IPS-18c (cell line): Measurements from ENCODE around the gene STRN.
"Not testable (repeated sequence)": the region's sequence is repeated elsewhere in the genome, so short reads cannot be mapped to it uniquely, and the experiment has no call there.

ENCODE experiments used
- H3K4me3 ChIP-seq: 2 replicates; pipeline ENCODE4 v1.7.0; 2013; ENCODE audit warnings: low read depth, mild to moderate bottlenecking, low read length, moderate library complexity; ENCODE audit not compliant: insufficient read depth
- H3K9me3 ChIP-seq: one replicate; pipeline ENCODE4 v1.6.1; 2013; ENCODE audit warnings: mild to moderate bottlenecking, low read length, moderate library complexity; ENCODE audit not compliant: control insufficient read depth, insufficient read depth

STRN gene

DNA sequence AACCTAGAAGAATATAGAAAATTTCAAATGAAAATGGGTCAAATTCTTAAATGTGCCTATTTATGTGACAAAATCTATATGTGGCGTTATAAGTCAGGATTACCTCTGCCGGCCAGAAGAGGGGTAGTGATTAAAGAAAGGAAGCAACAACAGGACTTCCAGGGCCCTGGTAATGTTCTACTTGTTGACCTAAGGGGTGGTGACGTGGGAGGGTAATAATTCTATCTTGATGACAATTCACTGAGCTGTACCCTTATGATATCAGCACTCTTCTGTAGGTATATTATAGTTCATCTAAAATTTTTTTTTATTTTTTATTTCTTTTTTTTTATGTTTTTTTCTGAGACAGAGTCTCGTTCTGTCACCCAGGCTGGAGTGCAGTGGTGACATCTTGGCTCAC, 87.9 kb downstream of the STRN start:
- H3K9me3 ChIP-seq = no peaks in the 10 kb centered on the region
- no peak overlapping the region for H3K4me3 ChIP-seq

DNA sequence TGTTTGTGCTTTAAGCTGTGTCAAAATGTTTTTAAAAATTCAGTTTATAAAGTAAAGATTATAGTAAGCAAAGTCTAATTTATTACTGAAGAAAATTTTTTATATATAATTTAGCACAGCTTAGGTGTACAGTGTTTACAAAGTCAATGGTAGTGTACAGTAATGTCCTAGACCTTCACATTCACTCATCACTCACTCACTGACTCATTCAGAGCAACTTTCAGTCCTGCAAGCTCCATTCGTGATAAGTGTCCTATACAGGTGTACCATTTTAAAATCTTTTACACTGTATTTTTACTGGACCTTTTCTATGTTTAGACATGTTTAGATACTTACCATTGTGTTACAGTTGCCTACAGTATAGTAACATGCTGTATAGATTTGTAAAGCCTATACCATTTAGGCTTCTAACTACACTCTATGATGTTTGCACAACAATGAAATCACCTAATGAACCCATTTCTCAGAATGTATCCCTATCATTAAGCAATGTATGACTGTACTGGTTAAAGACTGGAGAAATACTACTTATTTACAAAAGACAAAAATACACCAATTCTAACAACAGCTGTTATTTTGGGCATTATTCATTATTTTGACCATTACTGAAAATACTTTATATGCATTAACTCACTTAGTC, 95.1 kb downstream of the STRN start:
- Histone ChIP-seq H3K9me3 (no peaks in the 10 kb centered on the region), H3K4me3 (no peak overlapping the region)

DNA sequence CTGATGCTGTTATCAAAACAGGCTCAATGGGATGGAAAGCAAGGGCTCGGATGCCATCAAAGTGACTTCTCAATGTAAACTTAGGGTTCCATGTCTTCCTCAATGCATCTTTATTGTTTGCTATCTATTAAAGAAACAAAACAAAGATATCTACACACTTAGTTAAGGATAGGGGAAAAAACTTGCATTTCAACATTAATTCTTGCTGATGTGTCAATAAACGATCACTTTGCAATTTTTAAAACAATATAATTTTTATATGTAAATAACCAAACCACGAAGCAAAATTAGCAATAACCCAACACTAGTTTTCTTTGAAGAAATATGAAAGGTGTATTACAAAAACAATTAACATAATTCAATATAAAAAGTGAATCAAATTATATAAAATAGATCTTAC, 96.7 kb downstream of the STRN start:
- Histone ChIP-seq H3K4me3 (no peak overlapping the region), H3K9me3 (no peaks in the 10 kb centered on the region)

DNA sequence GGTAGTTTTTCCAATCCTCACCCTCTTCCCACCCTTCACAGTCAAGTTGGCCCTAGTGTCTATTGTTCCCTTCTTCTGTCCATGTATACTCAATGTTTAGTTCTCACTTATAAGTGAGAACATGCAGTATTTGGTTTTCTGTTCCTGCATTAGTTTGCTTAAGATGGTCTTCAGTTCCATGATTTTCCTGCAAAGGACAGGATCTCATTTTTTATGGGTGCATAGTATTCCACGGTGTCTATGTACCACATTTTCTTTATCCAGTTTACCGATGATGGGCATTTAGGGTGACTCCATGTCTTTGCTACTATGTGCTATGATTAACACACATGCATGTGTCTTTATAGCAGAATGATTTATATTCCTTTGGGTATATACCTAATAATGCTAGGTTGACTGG, 104.4 kb downstream of the STRN start:
- H3K9me3 ChIP-seq = no peaks in the 10 kb centered on the region
- H3K4me3 ChIP-seq = no peak overlapping the region

DNA sequence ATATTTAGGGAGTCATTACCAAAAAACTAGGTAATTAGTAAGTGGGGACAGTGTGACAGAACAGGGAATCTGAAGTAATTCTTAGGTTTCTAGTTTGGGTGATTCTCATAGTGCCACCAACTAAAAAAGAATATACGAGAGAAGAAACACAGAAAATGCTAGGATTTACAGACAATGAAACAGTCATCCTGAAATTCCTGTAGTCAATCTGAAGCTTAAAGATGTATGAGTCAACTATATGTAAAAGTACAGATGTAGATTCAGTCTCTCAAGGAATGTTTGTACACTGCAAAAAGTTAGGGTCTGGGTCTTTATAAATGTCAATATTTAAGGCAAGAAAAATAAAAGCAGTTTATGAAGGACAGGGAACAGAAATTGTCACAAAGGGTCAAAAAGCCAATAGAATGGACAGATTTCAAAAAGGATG, 107.0 kb downstream of the STRN start:
- H3K4me3 ChIP-seq = no peak overlapping the region
- H3K9me3 ChIP-seq = no peaks in the 10 kb centered on the region

DNA sequence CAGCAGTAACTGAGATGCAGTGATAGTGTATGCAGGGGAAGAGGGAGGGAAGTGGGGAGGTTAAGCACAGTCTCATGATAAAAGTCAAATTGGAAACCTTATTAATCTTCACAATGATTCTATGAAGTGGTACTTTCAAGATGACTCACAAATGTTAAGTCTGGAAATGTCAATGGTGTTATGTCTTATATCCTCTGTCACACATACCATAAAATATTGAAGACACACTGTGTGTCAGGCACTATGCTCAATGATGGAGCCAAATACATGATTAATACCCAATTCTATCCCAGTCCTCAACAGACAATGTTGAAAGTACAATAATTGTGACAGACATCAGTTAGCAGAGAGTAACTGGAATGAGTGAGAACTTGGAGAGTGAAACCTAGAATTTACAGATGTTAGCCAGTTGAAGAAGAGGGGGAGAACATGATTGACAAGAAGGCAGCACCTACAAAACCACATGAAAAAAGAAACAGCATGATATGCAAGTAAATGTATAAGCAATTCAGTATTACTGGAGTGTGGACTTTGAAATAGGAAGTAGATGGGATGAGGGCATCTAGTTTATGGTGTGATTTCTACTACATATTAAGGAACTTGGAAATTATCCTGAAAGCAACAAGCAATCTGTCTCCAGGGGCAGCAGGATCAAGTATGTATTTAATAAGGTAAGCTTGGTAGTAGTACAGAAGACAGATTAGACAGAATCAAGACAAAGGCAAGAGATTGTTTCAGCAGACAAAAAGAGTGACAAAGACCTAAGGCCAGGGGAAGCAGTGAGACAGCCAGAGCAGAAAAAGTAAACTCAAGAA, 107.6 kb downstream of the STRN start:
- Histone ChIP-seq H3K9me3 (no peaks in the 10 kb centered on the region), H3K4me3 (no peak overlapping the region)

DNA sequence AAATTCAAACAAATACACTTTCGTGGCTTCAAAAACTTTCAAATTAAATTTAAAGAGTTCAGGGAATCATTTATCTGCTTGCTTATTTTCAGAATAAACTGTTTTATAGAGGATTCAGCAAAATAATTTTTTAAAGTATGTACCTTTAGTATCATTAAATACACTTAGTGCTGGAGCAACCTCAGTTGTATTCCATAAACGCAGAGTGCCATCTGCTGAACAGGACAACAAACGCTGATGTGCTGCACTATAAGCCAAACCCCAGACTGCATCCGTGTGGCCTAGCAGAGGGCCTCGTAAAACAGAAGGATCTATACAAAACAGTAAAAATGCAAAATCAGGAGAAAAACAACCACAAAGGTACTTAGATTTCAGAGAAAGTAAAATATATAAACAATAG, 108.6 kb downstream of the STRN start:
- H3K4me3 ChIP-seq = no peak overlapping the region
- H3K9me3 ChIP-seq = no peaks in the 10 kb centered on the region

DNA sequence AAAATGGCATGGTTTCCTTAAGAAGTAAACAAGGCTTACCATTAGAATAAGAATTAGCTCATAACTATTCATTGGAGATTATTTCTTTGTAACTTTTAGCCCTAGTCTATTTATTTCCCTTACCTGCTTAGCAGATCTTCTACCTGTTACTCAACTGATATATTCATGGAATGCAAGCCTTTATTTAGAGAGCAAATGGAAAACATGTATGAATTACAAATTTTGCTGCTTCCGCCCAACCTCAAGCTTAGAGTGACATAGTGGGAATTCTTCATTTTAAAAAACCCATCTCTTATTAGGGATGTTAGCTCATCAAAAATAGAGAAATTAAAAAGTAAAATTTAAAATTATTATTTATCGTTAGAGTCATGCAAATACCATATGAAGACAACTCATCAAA, 110.9 kb downstream of the STRN start:
- H3K9me3 ChIP-seq = no peaks in the 10 kb centered on the region
- no peak overlapping the region for H3K4me3 ChIP-seq

DNA sequence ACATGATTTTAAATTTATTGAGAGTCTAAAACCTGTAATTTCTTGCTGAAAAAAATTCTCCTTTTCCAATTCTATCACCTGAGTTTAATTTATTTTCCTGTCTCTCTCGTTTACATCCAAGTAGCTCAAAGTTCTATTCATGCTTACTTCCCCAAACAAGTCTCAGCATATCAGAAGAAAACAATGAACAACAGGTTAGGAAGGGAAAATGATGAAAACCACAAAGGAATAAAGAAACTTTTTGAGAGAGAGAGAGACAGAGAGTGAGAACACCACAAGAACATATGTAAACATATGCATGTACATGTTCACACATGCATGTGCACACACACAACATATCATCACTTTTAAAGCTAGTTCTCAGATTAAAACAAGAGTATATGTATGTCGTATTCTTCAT, 112.1 kb downstream of the STRN start:
- no peak overlapping the region for H3K4me3 ChIP-seq
- H3K9me3 ChIP-seq = no peaks in the 10 kb centered on the region

DNA sequence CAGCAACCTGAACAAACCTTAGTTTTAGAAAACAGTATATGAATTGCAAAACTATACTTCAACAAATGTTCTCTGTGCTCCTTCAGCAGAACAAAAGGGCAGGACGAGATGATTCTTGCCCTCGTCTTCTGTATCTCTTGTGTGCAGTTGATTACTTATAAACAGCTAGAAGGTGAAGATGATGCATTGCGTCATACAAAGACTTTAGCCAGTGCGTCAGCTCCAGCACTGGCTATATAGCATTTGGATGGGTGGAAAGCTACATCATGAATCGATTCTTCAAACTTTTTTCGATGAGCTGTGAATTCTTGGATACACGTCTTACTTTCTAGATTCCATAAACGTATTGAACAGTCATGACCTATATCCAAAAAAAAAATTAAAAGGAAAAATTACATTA, 117.1 kb downstream of the STRN start:
- H3K4me3 ChIP-seq = no peak overlapping the region
- no peaks in the 10 kb centered on the region for H3K9me3 ChIP-seq

DNA sequence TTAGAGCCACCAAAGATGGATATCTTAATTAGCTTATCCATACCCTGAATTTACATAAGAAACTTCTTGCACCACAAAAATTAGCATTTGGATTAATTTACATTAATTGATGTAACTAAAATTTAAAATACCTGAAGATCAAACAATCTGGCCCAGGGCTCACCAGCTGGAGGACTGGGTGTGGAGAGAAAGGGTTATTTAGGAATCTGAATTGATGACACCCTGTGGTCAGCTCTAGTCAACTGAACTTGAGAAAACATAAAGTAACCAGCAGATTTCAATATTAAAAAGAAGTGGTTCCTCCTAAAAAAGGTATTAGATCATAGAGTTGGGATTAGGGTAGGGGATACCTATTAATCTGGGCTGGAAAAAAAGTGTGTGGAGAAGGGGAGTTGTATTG, 122.5 kb downstream of the STRN start:
- H3K4me3 ChIP-seq = no peak overlapping the region
- H3K9me3 ChIP-seq = no peaks in the 10 kb centered on the region

DNA sequence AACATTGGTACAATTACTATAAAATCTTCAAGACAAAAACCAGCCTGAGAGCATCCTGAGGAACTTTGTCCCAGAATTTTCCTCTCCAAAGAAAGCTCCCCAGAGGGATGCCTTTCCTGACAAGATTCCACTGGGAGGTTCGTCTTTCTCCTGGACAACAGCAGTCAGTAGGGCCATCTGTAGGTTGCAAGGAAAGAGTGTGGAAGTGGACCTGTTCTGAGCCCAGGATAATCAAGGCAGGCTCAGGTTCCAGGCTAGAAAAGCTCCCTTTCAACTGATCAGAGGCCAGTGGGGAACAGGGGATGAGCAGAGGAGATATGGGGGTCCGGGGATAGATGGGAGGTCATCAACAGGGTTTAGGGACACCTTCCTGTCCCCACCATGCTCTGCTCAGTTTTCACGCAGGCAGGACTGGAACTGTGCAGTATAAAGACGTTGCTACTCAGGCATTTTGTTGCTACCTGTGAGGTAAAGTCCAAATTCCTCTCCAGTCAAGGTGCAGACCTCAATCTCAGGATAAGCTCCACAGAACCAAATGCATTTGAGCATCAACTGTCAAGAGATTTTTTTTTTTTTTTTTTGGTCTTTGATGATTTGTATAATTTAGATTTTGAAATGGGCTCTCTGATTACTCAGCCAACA, 126.2 kb downstream of the STRN start:
- Histone ChIP-seq H3K4me3 (no peak overlapping the region), H3K9me3 (no peaks in the 10 kb centered on the region)

DNA sequence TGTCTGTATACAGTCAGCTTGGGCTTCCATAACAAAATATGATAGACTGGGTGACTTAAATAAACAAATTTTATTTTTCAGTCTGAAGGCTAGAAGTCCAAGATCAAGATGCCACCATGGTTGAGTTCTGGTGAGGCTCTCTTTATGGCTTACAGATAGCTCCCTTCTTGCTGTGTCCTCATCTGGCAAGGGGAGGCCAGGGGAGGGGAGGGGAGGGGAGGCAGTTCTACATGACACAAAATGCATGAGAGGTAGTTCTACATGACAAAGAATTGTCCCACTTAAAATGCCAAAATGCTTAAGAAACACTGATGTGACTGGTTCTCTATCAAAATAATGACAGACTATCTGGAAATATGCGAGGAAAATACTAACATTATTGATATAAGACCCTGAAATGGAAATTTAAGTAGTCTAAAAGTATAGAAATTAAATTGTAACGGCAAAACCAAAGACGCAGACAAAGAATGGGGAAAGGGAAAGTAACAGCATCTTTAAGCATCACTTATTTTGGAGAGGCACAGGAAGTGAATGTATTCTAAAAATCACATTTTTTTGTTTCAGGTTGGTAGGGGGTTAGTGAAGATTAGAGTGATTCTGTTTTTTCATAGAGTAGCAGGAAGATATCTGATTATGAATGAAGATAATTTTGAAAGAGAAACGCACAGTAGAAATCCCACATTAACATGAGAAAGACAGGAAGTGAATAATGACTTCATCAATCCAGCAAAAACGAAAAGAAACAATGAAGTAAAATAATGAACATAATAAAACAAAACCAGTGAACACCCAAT, 131.4 kb downstream of the STRN start:
- H3K9me3 ChIP-seq = no peaks in the 10 kb centered on the region
- H3K4me3 ChIP-seq = no peak overlapping the region

DNA sequence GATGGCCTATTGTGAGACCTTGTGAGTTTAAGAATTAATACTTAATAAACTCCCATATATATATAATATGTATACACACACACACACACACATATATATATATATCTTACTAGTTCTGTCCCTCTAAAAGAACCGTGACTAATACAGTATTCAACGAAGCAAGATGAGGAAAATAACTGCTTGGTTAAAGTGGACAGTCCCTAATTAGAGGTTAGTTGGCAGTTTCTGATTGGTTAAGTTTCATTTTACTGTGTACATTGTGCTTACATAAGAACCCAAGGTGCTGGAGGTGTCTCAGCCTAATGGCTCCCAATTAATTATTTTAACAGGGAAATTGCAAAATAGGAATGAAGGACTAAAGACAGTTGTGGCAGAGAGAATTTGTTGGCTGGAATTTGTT, 132.1 kb downstream of the STRN start:
- Histone ChIP-seq H3K9me3 (no peaks in the 10 kb centered on the region), H3K4me3 (no peak overlapping the region)

DNA sequence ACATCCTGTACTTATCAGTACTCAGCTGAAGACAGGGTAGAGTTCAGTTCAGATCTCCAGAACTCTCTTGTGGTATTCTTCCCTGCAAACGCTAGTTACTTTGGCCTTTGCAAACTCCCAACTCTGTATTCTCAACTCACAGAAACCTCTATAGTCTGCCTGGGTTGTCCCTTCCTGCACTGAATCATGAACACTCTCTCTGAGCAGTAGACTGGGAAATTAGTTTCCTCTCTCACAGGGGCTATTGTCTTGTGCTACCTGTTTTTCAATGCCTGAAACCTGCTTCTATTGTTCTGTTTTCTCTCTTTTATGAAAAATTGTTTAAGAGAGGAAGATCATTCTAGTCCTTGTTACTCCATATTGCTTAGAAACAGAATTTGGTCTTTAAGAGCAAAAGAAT, 135.2 kb downstream of the STRN start:
- H3K4me3 ChIP-seq = no peak overlapping the region
- no peaks in the 10 kb centered on the region for H3K9me3 ChIP-seq

DNA sequence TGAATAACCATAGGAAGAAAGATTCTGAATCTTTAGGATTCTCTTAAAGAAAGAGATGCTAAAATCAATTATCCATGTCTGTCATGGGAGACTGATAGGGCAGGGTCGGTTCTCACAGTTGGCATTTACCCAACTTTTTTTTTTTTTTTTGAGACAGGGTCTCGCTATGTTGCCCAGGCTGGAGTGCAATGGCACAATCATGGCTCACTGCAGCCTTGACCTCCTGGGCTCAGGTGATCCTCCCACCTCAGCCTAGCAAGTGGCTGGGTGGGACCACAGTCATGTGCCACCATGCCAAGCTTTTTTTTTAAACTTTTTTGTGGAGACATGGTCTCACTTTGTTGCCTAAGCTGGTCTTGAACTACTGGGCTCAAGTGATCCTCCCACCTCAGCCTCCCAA, 141.7 kb downstream of the STRN start:
- H3K4me3 ChIP-seq = not testable (repeated sequence)

DNA sequence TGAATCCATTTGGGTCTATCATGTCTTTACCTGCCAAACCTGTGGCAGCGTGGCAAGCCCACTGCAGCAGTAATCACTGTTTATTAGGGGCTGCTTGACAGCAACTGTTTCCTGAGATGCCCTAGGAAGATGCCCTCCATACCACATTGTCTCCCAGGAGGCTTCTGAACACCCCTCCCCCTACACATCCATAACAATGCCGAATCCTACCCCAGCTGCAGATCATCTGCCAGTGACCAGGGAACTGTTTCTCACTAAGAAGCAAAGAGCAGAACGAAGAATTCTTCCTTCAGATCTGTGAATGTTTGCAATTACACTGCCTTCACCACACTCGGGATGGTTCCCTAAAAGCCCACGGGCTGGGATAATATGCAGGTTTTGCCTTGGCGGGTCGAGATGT, 142.1 kb downstream of the STRN start:
- Histone ChIP-seq H3K4me3 (no peak overlapping the region; the same call in 1 of the 2 replicates), H3K9me3 (no peaks in the 10 kb centered on the region)

More for the DNA sequence above, 141.7 kb downstream of the STRN start:
- not testable (repeated sequence) for H3K9me3 ChIP-seq
